OCI-LY7 (cell line): ENCODE data around the gene CTNNA3. TPM values are rescaled to one million over a fixed set of nuclear protein-coding genes. Genes with fewer than 3 reads are reported as not detected.

Experiments used
- BruUV-seq: library from RNA; stranded (reverse); fragments of 400-500 nt; replicated peaks from 2 replicates; lab custom pipeline; 2021; lab: Mats Ljungman, UMichigan
- CTCF ChIA-PET: fragments of 300-600 bp; sonication (Branson Sonifier 250); formaldehyde crosslinking; loops from one replicate; lab custom pipeline; 2022; ENCODE audit warnings: antibody characterized with exemption; ENCODE audit not compliant: unreplicated experiment; lab: Charles Lee
- POLR2A ChIA-PET: fragments of 300-600 bp; sonication (Branson Sonifier 250); formaldehyde crosslinking; loops from one replicate; lab custom pipeline; 2022; ENCODE audit warnings: antibody characterized with exemption; lab: Charles Lee
- DNase-seq: peaks from one replicate; pipeline ENCODE4 v3.0.0-alpha.2; 2015; ENCODE audit warnings: low spot score
- H2AFZ ChIP-seq: fragments of 200-600 bp; sonication (generic), shearing (Covaris generic); 2 replicates; pipeline ENCODE4 v1.6.1; 2014; ENCODE audit warnings: mild to moderate bottlenecking, antibody characterized with exemption, low read length, moderate library complexity
- H3K27ac ChIP-seq: fragments of 200-600 bp; sonication (generic); 2 replicates; pipeline ENCODE4 v1.5.1; 2014; ENCODE audit warnings: mixed run types, low read depth, mild to moderate bottlenecking, moderate library complexity, low read length, inconsistent platforms; ENCODE audit not compliant: poor library complexity, severe bottlenecking
- H3K36me3 ChIP-seq: fragments of 200-600 bp; sonication (generic); 2 replicates; pipeline ENCODE4 v1.6.1; 2014; ENCODE audit warnings: mild to moderate bottlenecking, antibody characterized with exemption, low read length, moderate library complexity, mixed read lengths; ENCODE audit not compliant: insufficient read depth
- H3K4me1 ChIP-seq: fragments of 200-600 bp; sonication (generic); 2 replicates; pipeline ENCODE4 v1.5.1; 2014; ENCODE audit warnings: mild to moderate bottlenecking, low read length; ENCODE audit not compliant: insufficient read depth, poor library complexity, severe bottlenecking
- H3K4me2 ChIP-seq: fragments of 200-600 bp; sonication (generic); 2 replicates; pipeline ENCODE4 v1.6.1; 2014; ENCODE audit warnings: mild to moderate bottlenecking, low read length
- H3K4me3 ChIP-seq: fragments of 200-600 bp; sonication (generic); 2 replicates; pipeline ENCODE4 v1.5.1; 2014; ENCODE audit warnings: mild to moderate bottlenecking, low read depth, low read length; ENCODE audit not compliant: poor library complexity, severe bottlenecking
- H3K79me2 ChIP-seq: fragments of 200-600 bp; sonication (generic); 2 replicates; pipeline ENCODE4 v1.6.1; 2016; ENCODE audit warnings: low read depth, mild to moderate bottlenecking, low read length, moderate library complexity, mixed read lengths; ENCODE audit not compliant: insufficient read depth
- H3K9me2 ChIP-seq: fragments of 200-600 bp; sonication (generic); 2 replicates; pipeline ENCODE4 v1.6.1; 2016; ENCODE audit warnings: mild to moderate bottlenecking, low read length, mixed read lengths; ENCODE audit not compliant: insufficient read depth
- H3K9me3 ChIP-seq: fragments of 200-600 bp; sonication (generic); 2 replicates; pipeline ENCODE4 v1.6.1; 2014; ENCODE audit warnings: mild to moderate bottlenecking, mixed run types, low read length, mixed read lengths
- H4K20me1 ChIP-seq: fragments of 200-600 bp; sonication (generic); 2 replicates; pipeline ENCODE4 v1.6.1; 2014; ENCODE audit warnings: mild to moderate bottlenecking, antibody characterized with exemption, low read length, moderate library complexity, mixed read lengths; ENCODE audit not compliant: insufficient read depth
- EZH2phosphoT487 ChIP-seq: fragments of 200-600 bp; sonication (generic); IDR thresholded peaks from 2 replicates; pipeline ENCODE4 v1.6.1; 2018; ENCODE audit warnings: low read depth, borderline replicate concordance, mild to moderate bottlenecking, mixed run types, antibody characterized with exemption, low read length, moderate library complexity, mixed read lengths
- intact Hi-C: fragments of 100-400 bp; cut with micrococcal nuclease; formaldehyde crosslinking; loops from one replicate; pipeline ENCODE4 v1.10.0; 2022; ENCODE audit not compliant: unreplicated experiment
- total RNA-seq, 2 experiments: library from RNA; depleted of rRNA in 1 of 2; stranded (reverse); fragments of >200 nt in 1 of 2; shearing (Covaris generic) in 1 of 2; gene quantifications; 2 replicates each; pipeline ENCODE4 v1.2.3, GENCODE V29; 2014 to 2022
- TF ChIP-seq, protein P1 (sequence below): fragments of 200-600 bp; sonication (generic); conservative IDR thresholded peaks from 2 replicates; pipeline ENCODE4 v1.5.1; 2014; ENCODE audit warnings: mild to moderate bottlenecking, antibody characterized with exemption, low read length, moderate library complexity, mixed read lengths

The CTNNA3 gene
- total RNA-seq, 2 experiments from 2014 or later = not detected

DNA sequence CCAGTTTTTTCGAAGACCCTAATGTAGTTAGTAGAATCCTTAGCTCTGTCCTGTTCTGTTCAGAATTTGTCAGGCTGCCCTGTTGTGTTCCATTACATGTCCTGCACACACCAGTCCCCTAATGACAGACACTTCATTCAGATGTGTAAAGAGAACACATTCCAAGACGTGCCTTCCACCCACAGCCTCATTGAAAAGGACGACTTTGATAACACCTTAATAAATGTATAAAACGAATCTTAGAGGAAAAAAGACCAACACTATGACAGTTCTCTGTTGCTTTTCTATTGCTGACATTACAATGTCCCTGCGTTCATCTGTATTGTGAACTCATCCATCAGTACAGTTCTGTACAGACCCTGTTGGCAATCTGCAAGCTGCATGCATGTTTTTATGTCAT is 766.6 kb downstream of the CTNNA3 start:
- H3K27ac ChIP-seq = no peak overlapping the region
- H3K36me3 ChIP-seq = no peaks in the 10 kb centered on the region
- TF ChIP-seq EZH2phosphoT487 = no peak
- TF ChIP-seq, protein P1, sequence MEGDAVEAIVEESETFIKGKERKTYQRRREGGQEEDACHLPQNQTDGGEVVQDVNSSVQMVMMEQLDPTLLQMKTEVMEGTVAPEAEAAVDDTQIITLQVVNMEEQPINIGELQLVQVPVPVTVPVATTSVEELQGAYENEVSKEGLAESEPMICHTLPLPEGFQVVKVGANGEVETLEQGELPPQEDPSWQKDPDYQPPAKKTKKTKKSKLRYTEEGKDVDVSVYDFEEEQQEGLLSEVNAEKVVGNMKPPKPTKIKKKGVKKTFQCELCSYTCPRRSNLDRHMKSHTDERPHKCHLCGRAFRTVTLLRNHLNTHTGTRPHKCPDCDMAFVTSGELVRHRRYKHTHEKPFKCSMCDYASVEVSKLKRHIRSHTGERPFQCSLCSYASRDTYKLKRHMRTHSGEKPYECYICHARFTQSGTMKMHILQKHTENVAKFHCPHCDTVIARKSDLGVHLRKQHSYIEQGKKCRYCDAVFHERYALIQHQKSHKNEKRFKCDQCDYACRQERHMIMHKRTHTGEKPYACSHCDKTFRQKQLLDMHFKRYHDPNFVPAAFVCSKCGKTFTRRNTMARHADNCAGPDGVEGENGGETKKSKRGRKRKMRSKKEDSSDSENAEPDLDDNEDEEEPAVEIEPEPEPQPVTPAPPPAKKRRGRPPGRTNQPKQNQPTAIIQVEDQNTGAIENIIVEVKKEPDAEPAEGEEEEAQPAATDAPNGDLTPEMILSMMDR = no peak
- ChIA-PET CTCF (no interaction called here), POLR2A (interaction anchor here (0.5 to 0.8 kb wide), 2 partner anchors 8 to 133 kb away, joined by 3 read pairs; no protein-coding TSS in a partner anchor)
- no peak overlapping the region for H2AFZ ChIP-seq
- H3K9me2 ChIP-seq = no peaks in the 10 kb centered on the region
- H4K20me1 ChIP-seq = no peaks in the 10 kb centered on the region
- H3K4me1 ChIP-seq = no peaks in the 10 kb centered on the region
- no peak for DNase-seq
- intact Hi-C loops = no loop called here
- no peaks in the 10 kb centered on the region for H3K9me3 ChIP-seq
- H3K79me2 ChIP-seq = no peaks in the 10 kb centered on the region
- no peak overlapping the region for H3K4me2 ChIP-seq
- BruUV-seq = no TSS peak
- H3K4me3 ChIP-seq = no peak overlapping the region

DNA sequence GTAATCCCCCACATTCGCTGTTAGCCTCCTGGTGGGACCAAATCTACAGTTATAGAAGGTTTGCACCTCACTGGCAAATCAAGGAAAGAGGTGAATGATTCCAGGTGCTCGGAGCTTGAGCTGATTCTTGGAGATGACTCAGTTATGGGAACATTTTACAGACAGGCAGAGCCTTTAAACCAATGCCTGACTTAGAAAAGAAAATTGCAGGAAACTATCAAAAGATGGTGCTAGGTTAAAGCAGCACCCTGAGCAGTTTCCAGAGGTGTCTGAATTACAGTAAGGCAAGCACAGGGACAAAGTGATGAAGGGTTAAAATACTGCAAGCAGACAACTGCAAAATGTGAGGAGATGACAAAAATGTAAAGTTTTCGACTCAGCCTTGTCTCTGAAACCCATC is 767.2 kb downstream of the CTNNA3 start:
- Histone ChIP-seq H2AFZ (no peak overlapping the region), H3K9me3 (no peaks in the 10 kb centered on the region), H4K20me1 (no peaks in the 10 kb centered on the region), H3K27ac (no peak overlapping the region), H3K79me2 (no peaks in the 10 kb centered on the region), H3K4me2 (no peak overlapping the region), H3K36me3 (no peaks in the 10 kb centered on the region), H3K4me1 (no peaks in the 10 kb centered on the region), H3K9me2 (no peaks in the 10 kb centered on the region), H3K4me3 (no peak overlapping the region)
- BruUV-seq = no TSS peak
- CTCF ChIA-PET = no interaction called here
- TF ChIP-seq, protein P1 = no peak
- no peak for TF ChIP-seq EZH2phosphoT487
- POLR2A ChIA-PET = interaction anchor here (0.8 kb wide), 1 partner anchor 9 kb away, joined by 3 read pairs; no protein-coding TSS in a partner anchor
- intact Hi-C loops = no loop called here
- no peak for DNase-seq

DNA sequence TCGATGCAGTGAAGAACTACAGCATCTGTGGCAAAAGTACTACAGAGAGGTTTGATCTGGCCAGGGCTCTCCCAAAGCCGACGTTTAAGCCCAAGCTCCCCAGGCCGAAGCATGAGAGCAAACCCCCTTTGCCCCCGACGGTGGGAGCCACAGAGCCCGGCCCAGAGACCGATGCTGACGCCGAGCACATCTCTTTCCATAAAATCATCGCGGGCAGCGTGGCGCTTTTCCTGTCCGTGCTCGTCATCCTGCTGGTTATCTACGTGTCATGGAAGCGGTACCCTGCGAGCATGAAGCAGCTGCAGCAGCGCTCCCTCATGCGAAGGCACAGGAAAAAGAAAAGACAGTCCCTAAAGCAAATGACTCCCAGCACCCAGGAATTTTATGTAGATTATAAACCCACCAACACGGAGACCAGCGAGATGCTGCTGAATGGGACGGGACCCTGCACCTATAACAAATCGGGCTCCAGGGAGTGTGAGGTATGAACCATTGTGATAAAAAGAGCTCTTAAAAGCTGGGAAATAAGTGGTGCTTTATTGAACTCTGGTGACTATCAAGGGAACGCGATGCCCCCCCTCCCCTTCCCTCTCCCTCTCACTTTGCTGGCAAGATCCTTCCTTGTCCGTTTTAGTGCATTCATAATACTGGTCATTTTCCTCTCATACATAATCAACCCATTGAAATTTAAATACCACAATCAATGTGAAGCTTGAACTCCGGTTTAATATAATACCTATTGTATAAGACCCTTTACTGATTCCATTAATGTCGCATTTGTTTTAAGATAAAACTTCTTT is 767.8 kb downstream of the CTNNA3 start:
- ChIA-PET CTCF (no interaction called here), POLR2A (interaction anchor here (0.8 kb wide), 1 partner anchor 9 kb away, joined by 3 read pairs; no protein-coding TSS in a partner anchor)
- TF ChIP-seq, protein P1 = no peak
- no peak for TF ChIP-seq EZH2phosphoT487
- Histone ChIP-seq H3K27ac (no peak overlapping the region), H3K4me2 (no peak overlapping the region), H3K4me1 (no peaks in the 10 kb centered on the region), H4K20me1 (no peaks in the 10 kb centered on the region), H3K79me2 (no peaks in the 10 kb centered on the region), H3K4me3 (no peak overlapping the region), H3K36me3 (no peaks in the 10 kb centered on the region), H3K9me3 (no peaks in the 10 kb centered on the region), H2AFZ (no peak overlapping the region), H3K9me2 (no peaks in the 10 kb centered on the region)
- no TSS peak for BruUV-seq
- DNase-seq = no peak
- intact Hi-C loops = no loop called here
